Measurements from ENCODE around the gene KRT80. TPM values are rescaled to one million over a fixed set of nuclear protein-coding genes. Genes with fewer than 3 reads are reported as not detected.

KRT80 gene
- total and polyA plus RNA-seq, 3 donors from 2014 or later = 0.50 to 1.0 (median 0.94) TPM

DNA sequence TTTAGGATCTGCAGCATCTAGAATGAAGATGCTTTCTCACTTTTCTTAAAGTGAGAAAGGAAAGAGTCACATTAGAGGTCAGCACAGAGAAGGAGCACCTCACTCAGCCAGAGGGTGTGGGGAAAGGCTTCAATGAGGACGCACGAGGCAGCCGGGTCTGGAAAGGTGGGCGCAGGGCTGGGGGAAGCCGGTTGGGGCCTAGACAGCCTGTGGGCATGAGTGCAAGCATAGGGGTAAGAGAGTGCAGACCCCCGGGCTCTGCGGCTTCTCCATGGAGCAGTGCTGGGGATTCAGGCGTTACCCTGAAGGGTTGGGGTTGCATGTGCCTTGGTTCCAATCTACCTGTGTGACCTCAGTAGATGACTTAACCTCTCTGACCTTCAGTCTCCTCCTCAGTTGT, 49.9 kb downstream of the KRT80 start:
- Histone ChIP-seq H3K27ac (no peak overlapping the region), H3K36me3 (ENCODE audit: low read depth, missing control alignments) (no peaks in the 10 kb centered on the region), H3K9me3 (no peaks in the 10 kb centered on the region), H3K4me1 (peaks cover 11% of the 10 kb centered on the region), H3K27me3 (no peaks in the 10 kb centered on the region), H3K4me3 (no peak overlapping the region)
- TF ChIP-seq, protein P1, sequence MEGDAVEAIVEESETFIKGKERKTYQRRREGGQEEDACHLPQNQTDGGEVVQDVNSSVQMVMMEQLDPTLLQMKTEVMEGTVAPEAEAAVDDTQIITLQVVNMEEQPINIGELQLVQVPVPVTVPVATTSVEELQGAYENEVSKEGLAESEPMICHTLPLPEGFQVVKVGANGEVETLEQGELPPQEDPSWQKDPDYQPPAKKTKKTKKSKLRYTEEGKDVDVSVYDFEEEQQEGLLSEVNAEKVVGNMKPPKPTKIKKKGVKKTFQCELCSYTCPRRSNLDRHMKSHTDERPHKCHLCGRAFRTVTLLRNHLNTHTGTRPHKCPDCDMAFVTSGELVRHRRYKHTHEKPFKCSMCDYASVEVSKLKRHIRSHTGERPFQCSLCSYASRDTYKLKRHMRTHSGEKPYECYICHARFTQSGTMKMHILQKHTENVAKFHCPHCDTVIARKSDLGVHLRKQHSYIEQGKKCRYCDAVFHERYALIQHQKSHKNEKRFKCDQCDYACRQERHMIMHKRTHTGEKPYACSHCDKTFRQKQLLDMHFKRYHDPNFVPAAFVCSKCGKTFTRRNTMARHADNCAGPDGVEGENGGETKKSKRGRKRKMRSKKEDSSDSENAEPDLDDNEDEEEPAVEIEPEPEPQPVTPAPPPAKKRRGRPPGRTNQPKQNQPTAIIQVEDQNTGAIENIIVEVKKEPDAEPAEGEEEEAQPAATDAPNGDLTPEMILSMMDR (IDR thresholded peaks at IDR 0.05) = no peak
- no peak for DNase-seq
- intact Hi-C loops (cut with DNase I; ENCODE audit: low total_unique reads) = no loop called here
- 80 to 91% methylated on average over 8 of the region's 8 CpGs for WGBS, 2 donors

DNA sequence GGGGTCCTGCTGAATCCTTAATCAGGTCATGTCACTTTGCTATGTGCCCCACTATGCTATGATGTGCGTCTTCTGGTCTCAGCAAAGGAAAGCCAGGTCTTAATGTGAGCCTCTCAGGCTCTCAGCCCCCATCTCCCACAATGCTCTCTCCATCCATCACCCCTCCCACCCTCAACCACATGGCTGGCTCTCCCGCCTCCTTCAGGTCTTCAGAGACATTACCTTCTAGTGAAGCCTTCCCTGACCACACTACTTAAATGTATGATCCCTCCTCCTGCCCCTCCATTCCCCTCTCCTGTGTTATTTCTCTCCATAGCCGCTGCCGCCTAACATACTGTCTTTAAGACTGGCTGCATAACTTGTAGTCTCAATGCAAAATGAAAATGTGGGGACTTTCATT, 50.5 kb downstream of the KRT80 start:
- H3K4me3 ChIP-seq = no peak overlapping the region
- TF ChIP-seq, protein P1 (IDR thresholded peaks at IDR 0.05) = no peak
- no peak for TF ChIP-seq POLR2A (IDR thresholded peaks at IDR 0.05)
- no peaks in the 10 kb centered on the region for H3K9me3 ChIP-seq
- no peaks in the 10 kb centered on the region for H3K36me3 ChIP-seq (ENCODE audit: low read depth, missing control alignments)
- H3K27me3 ChIP-seq = no peaks in the 10 kb centered on the region
- H3K4me1 ChIP-seq = peaks cover 8% of the 10 kb centered on the region
- intact Hi-C loops (cut with DNase I; ENCODE audit: low total_unique reads) = no loop called here
- no peak overlapping the region for H3K27ac ChIP-seq
- WGBS, 2 donors = 88% methylated on average over 4 of the region's 4 CpGs
- no peak for DNase-seq

DNA sequence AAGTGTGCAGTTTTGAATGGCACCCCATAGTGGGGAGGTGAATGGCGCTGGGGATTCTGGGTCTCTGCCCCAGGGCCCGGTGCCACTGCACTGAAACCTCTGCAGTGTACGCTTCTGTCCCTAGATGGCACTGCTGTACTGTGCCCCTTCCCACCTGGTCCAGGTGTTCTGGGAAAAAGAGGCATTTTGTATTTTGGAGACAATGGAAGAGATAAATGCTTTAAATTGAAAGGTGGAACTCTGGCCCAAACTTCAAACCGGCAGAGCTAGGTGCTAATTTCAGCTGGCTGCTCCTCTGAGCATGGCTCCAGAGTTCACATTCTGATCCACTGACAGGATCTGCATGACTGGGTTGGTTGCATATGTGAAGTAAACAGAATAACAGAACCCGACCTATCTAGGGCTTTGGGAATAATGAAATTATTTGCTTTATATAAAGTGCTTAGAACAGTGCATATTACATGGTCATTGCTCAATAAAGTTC, 52.2 kb downstream of the KRT80 start:
- 53 to 74% methylated on average over 5 of the region's 5 CpGs for WGBS, 2 donors
- Histone ChIP-seq H3K27me3 (no peaks in the 10 kb centered on the region), H3K36me3 (ENCODE audit: low read depth, missing control alignments) (no peaks in the 10 kb centered on the region), H3K27ac (no peak overlapping the region), H3K4me3 (no peak overlapping the region), H3K9me3 (no peaks in the 10 kb centered on the region), H3K4me1 (no peaks in the 10 kb centered on the region)
- no peak for DNase-seq
- intact Hi-C loops (cut with DNase I; ENCODE audit: low total_unique reads) = no loop called here
- TF ChIP-seq, protein P1 (IDR thresholded peaks at IDR 0.05) = peak in 2 of 3 experiments; percentile 3 to 37
- no peak for TF ChIP-seq POLR2A (IDR thresholded peaks at IDR 0.05)

DNA sequence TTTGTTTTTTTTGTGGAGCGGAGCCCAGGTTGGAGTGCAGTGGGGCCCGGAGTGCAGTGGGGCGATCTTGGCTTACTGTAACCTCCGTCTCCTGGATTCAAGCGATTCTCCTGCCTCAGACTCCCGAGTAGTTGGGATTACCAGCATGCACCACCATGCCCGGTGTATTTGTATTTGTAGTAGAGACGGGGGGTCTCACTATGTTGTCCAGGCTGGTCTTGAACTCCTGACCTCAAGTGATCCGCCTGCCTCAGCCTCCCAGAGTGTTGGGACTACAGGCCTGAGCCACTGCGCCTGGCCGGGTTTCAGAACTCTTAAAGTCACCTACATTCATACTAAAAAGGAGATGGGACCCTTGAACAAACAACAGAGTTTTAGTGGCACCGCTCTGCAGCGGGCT, 52.7 kb downstream of the KRT80 start:
- TF ChIP-seq, protein P1 (IDR thresholded peaks at IDR 0.05) = no peak
- TF ChIP-seq POLR2A (IDR thresholded peaks at IDR 0.05) = no peak
- H3K27me3 ChIP-seq = no peaks in the 10 kb centered on the region
- intact Hi-C loops (cut with DNase I; ENCODE audit: low total_unique reads) = no loop called here
- no peaks in the 10 kb centered on the region for H3K9me3 ChIP-seq
- H3K4me3 ChIP-seq = no peak overlapping the region
- WGBS, 2 donors = 91 to 93% methylated on average over 13 of the region's 13 CpGs
- no peak overlapping the region for H3K27ac ChIP-seq
- DNase-seq = no peak
- H3K36me3 ChIP-seq (ENCODE audit: low read depth, missing control alignments) = no peaks in the 10 kb centered on the region
- H3K4me1 ChIP-seq = no peaks in the 10 kb centered on the region

DNA sequence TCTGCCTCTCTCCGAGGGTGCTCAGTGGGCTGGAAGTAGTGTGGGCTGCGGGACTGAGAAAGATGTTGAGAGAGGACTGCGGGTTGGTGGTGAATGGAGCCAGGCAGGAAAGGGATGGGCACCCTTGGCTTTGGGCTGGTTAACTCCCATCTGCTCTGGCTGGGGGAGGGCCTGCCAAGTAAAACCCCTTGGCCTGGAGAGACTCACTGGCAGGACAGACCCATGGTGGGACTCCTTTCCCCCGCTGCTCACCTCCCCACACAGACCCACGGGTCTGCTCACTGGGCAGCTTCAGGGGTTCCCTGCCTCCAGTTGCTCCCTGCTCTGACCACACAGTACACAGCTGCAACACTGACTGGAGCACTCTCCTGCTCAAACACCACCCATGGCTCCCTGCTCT, 54.1 kb downstream of the KRT80 start:
- 69 to 75% methylated on average over 4 to 5 of the region's 5 CpGs for WGBS, 2 donors
- no peak overlapping the region for H3K4me3 ChIP-seq
- no peaks in the 10 kb centered on the region for H3K4me1 ChIP-seq
- H3K27me3 ChIP-seq = no peaks in the 10 kb centered on the region
- no peaks in the 10 kb centered on the region for H3K9me3 ChIP-seq
- intact Hi-C loops (cut with DNase I; ENCODE audit: low total_unique reads) = no loop called here
- TF ChIP-seq POLR2A (IDR thresholded peaks at IDR 0.05) = no peak
- TF ChIP-seq, protein P1 (IDR thresholded peaks at IDR 0.05) = no peak
- H3K36me3 ChIP-seq (ENCODE audit: low read depth, missing control alignments) = no peaks in the 10 kb centered on the region
- DNase-seq = no peak
- H3K27ac ChIP-seq = no peak overlapping the region
